AG10803 (cell line): Measurements from ENCODE around the gene RSPO4.

Experiments used
- DNase-seq: peaks from one replicate; pipeline ENCODE4 v3.0.0; 2010; ENCODE audit warnings: low read depth
- H3K4me3 ChIP-seq: 2 replicates; pipeline ENCODE4 v1.5.1; 2011; ENCODE audit warnings: mild to moderate bottlenecking, low read length, control low read depth
- CTCF ChIP-seq: conservative IDR thresholded peaks from 2 replicates; pipeline ENCODE4 v1.5.1; 2011; ENCODE audit warnings: mild to moderate bottlenecking, low read length, control low read depth, inconsistent platforms

RSPO4 gene

DNA sequence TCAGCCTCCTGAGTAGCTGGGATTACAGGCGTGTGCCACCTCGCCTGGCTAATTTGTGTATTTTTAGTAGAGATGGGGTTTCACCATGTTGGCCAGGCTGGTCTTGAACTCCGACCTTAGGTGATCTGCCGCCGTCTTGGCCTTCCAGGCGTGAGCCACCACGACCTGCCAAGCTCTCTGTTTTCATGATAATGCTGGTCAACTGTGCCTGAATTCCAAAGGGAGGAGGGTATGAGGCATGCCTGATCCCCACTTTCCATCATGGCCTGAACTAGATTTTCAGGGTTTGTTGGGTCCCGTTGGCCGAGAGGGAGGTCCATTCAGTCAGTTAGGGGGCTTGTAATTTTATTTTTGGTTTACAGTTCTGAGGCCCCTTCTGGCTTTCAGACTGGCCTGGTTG is 58.0 kb downstream of the RSPO4 start:
- no peak overlapping the region for H3K4me3 ChIP-seq
- DNase-seq: no peak
- no peak for TF ChIP-seq CTCF

- no peak for TF ChIP-seq CTCF
- H3K4me3 ChIP-seq: no peak overlapping the region
- DNase-seq: no peak
Observed at GRCh38 chr20:942611-943010, 59.5 kb downstream of the RSPO4 start.

- no peak for DNase-seq
- H3K4me3 ChIP-seq: no peak overlapping the region
- TF ChIP-seq CTCF: no peak
Observed at GRCh38 chr20:940926-941325, 61.2 kb downstream of the RSPO4 start.

- no peak for DNase-seq
- H3K4me3 ChIP-seq: no peak overlapping the region
- TF ChIP-seq CTCF: no peak
Observed at GRCh38 chr20:939606-940005, 62.5 kb downstream of the RSPO4 start.

DNA sequence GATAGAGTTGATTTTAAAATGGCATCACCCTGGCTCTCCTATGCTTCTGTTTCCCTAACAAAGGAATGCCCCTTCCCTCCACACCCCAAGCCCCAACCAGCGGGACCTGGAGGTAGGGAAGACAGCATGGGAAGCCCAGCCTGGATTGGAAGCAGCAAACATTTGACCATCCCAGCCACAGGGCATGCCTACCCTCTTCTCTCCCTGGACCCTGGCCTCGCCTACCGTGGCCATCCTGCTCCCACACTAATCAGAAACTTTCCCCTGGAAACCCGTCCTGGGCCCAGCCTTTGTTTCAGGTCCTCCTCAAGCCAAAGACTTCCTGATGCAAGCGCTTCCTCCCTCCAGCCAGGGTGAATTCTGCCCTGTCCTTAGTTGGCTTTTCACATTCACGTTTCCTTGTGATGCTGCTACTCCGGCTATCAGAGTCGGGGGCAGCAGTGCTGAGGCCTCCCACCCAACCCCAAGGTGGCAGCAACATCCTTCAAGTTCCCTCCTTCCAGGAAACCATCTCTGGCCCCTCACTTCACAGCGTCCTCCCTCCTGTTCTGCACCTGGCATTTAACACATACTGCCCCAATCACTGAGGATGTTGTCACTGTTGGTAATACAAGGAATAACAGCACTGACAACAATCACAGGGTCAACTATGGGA is 67.8 kb downstream of the RSPO4 start:
- H3K4me3 ChIP-seq: no peak overlapping the region

GRCh38 chr20:933029-933428 is 69.1 kb downstream of the RSPO4 start:
- no peak overlapping the region for H3K4me3 ChIP-seq
- no peak for TF ChIP-seq CTCF
- no peak for DNase-seq

More for the DNA sequence above, 67.8 kb downstream of the RSPO4 start:
- no peak for DNase-seq
- TF ChIP-seq CTCF: no peak

- no peak overlapping the region for H3K4me3 ChIP-seq
- DNase-seq: no peak
- no peak for TF ChIP-seq CTCF
Observed at GRCh38 chr20:931401-931800, 70.7 kb downstream of the RSPO4 start.
